ENCODE data around the gene DNAH8.

- TF ChIP-seq, protein P1, sequence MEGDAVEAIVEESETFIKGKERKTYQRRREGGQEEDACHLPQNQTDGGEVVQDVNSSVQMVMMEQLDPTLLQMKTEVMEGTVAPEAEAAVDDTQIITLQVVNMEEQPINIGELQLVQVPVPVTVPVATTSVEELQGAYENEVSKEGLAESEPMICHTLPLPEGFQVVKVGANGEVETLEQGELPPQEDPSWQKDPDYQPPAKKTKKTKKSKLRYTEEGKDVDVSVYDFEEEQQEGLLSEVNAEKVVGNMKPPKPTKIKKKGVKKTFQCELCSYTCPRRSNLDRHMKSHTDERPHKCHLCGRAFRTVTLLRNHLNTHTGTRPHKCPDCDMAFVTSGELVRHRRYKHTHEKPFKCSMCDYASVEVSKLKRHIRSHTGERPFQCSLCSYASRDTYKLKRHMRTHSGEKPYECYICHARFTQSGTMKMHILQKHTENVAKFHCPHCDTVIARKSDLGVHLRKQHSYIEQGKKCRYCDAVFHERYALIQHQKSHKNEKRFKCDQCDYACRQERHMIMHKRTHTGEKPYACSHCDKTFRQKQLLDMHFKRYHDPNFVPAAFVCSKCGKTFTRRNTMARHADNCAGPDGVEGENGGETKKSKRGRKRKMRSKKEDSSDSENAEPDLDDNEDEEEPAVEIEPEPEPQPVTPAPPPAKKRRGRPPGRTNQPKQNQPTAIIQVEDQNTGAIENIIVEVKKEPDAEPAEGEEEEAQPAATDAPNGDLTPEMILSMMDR (IDR thresholded peaks at IDR 0.05; ENCODE audit: low read depth, low read length, poor library complexity, severe bottlenecking) = no peak
- no peak for TF ChIP-seq EZH2phosphoT487 (IDR thresholded peaks at IDR 0.05; ENCODE audit: borderline replicate concordance, low read length)
Observed at GRCh38 chr6:38779310-38780062, 64.4 kb downstream of the DNAH8 start.
